Measurements from ENCODE around the gene OR6C1.
"Not testable (repeated sequence)": the region's sequence is repeated elsewhere in the genome, so short reads cannot be mapped to it uniquely, and the experiment has no call there.

Gene OR6C1

GRCh38 chr12:55314043-55314442 is at the start of gene OR6C1:
Gene OR6C1 (plus strand): TSS chr12:55314343. CDS start chr12:55320600, 6,257 bp downstream.
- DNase-seq, result no peak

GRCh38 chr12:55280991-55281390 is 33.2 kb upstream of the OR6C1 start:
- DNase-seq, result no peak

- no peak for DNase-seq
Measured at GRCh38 chr12:55289999-55290398, 24.1 kb upstream of the OR6C1 start.

GRCh38 chr12:55296469-55296868 is 17.7 kb upstream of the OR6C1 start, which contains the start of gene OR6C6:
Gene OR6C6 (minus strand): TSS chr12:55296569. CDS start chr12:55295232, 1,337 bp downstream.
- no peak for DNase-seq

GRCh38 chr12:55320201-55320600 is 6.1 kb downstream of the OR6C1 start:
- DNase-seq, result no peak

GRCh38 chr12:55325801-55326200 is 11.7 kb downstream of the OR6C1 start:
- not testable (repeated sequence) for DNase-seq

- no peak for DNase-seq
Measured at GRCh38 chr12:55330446-55330845, 16.3 kb downstream of the OR6C1 start, which contains the start of gene OR6C3. Gene OR6C3 (plus strand): TSS chr12:55330746. CDS start chr12:55331701, 955 bp downstream.

GRCh38 chr12:55336002-55336401 is 21.9 kb downstream of the OR6C1 start:
- no peak for DNase-seq

- DNase-seq, result not testable (repeated sequence)
Measured at GRCh38 chr12:55355338-55355737, 41.2 kb downstream of the OR6C1 start.

GRCh38 chr12:55362675-55363074 is 48.5 kb downstream of the OR6C1 start, which contains the start of gene OR6C75:
Gene OR6C75 (plus strand): TSS chr12:55362975. CDS start chr12:55365111, 2,136 bp downstream.
- no peak for DNase-seq

GRCh38 chr12:55365086-55365485 is 50.9 kb downstream of the OR6C1 start:
- no peak for DNase-seq
